Mesenteric fat pad (tissue), 1 donor: ENCODE data around the gene HSH2D. TPM values are rescaled to one million over a fixed set of nuclear protein-coding genes. Genes with fewer than 3 reads are reported as not detected.

Source experiments
- total RNA-seq: library from RNA; stranded (reverse); fragmentation: NEBNext Ultra II Directional; extraction: Animal tissue kit (Norgen Biotek cat#: 25700); gene quantifications from one replicate; pipeline ENCODE4 v1.2.1, GENCODE V29; 2021
- donor health status: DM: yes; HTN: yes; CAD: no.

The HSH2D gene
- total RNA-seq, 1 donor from 2014 or later, result 1.2 TPM

Other genes with a start within 250 kb of the HSH2D start
- gene CYP4F2, start 245.6 kb upstream of the HSH2D start, total RNA-seq, result not detected
- 0.87 TPM for gene CYP4F11, start 209.2 kb upstream of the HSH2D start, total RNA-seq
- gene OR10H4, start 194.7 kb upstream of the HSH2D start, total RNA-seq, result not detected
- gene TPM4, start 67.2 kb upstream of the HSH2D start, total RNA-seq, result 385 TPM
- 51.4 TPM for gene RAB8A, start 31.8 kb upstream of the HSH2D start, total RNA-seq
- not detected for gene CIB3, start 29.8 kb downstream of the HSH2D start, total RNA-seq
- gene FAM32A, start 41.7 kb downstream of the HSH2D start, total RNA-seq, result 59.4 TPM
- gene AP1M1, start 54.2 kb downstream of the HSH2D start, total RNA-seq, result 110 TPM
- 228 TPM for gene KLF2, start 181.1 kb downstream of the HSH2D start, total RNA-seq